Thyroid gland (tissue), 4 donors: Measurements from ENCODE around the gene SPATA31A3.
"Not testable (repeated sequence)": the region's sequence is repeated elsewhere in the genome, so short reads cannot be mapped to it uniquely, and the experiment has no call there.

ENCODE experiments used
- POLR2A ChIP-seq, 2 donors: fragments of 450-650 bp; IDR thresholded peaks; one replicate each; pipeline ENCODE4 v1.6.1; 2017; ENCODE audit warnings: antibody characterized with exemption in 2 of 2, mild to moderate bottlenecking in 2 of 2, moderate library complexity in 1 of 2
- TF ChIP-seq, protein P1 (sequence below), 6 experiments: fragments of 200-600 bp in 3 of 6; fragments of 450-650 bp in 3 of 6; sonication (generic) in 3 of 6; IDR thresholded peaks; one replicate each; pipeline ENCODE4 v1.5.1; 2016 to 2019; ENCODE audit warnings: antibody characterized with exemption in 6 of 6, mild to moderate bottlenecking in 2 of 6, inconsistent platforms in 1 of 6, moderate library complexity in 1 of 6

DNA sequence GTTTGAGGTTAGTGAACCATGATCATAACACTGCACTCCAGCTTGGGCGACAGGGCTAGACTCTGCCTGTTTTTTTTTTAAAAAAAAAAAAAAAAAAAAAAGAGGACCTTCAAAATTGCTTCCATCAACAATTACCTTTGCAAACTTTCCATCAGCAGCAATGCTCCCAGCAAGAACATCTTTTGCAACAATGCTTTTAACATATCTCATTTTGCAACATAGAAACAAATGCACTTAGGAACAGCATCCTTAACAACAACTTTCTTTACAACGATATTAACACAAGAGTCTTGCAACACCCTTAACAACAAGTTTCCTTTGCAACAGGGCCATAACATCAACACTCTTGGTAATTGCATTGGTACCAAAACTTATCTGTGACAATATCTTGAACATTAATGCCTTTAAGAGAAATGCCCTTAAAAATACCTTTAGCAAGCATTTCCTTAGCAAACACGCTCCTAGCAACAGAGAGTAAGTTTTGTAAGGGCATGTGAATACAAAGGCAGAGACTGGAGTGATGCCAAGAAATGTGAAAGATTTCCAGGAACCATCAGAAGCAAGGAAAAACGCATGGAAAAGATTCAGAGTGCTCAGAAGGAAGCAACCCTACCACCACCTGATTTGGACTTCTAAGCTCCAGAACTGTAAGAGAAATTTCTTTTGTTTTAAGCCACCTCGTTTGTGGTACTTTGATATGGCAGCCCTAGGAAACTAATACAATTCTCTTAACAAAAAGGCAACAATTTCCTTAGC, 49.8 kb downstream of the SPATA31A3 start:
- TF ChIP-seq, protein P1, sequence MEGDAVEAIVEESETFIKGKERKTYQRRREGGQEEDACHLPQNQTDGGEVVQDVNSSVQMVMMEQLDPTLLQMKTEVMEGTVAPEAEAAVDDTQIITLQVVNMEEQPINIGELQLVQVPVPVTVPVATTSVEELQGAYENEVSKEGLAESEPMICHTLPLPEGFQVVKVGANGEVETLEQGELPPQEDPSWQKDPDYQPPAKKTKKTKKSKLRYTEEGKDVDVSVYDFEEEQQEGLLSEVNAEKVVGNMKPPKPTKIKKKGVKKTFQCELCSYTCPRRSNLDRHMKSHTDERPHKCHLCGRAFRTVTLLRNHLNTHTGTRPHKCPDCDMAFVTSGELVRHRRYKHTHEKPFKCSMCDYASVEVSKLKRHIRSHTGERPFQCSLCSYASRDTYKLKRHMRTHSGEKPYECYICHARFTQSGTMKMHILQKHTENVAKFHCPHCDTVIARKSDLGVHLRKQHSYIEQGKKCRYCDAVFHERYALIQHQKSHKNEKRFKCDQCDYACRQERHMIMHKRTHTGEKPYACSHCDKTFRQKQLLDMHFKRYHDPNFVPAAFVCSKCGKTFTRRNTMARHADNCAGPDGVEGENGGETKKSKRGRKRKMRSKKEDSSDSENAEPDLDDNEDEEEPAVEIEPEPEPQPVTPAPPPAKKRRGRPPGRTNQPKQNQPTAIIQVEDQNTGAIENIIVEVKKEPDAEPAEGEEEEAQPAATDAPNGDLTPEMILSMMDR (IDR thresholded peaks at IDR 0.05): not testable (repeated sequence)
- TF ChIP-seq POLR2A (IDR thresholded peaks at IDR 0.05): not testable (repeated sequence)
